GM18511 (cell line): ENCODE measurements around the gene FAM83B.
"Not testable (repeated sequence)": the region's sequence is repeated elsewhere in the genome, so short reads cannot be mapped to it uniquely, and the experiment has no call there.

Experiments
- ATAC-seq: cut with Tn5 transposase; IDR thresholded peaks from one replicate; pipeline ENCODE4 v1.9.1; 2021; ENCODE audit warnings: mild to moderate bottlenecking, moderate library complexity; ENCODE audit not compliant: unreplicated experiment

The FAM83B gene

GRCh38 chr6:54959820-54960219 is 113.2 kb downstream of the FAM83B start:
- ATAC-seq, result no peak

GRCh38 chr6:54961372-54961771 is 114.8 kb downstream of the FAM83B start:
- not testable (repeated sequence) for ATAC-seq

GRCh38 chr6:54970337-54970736 is 123.8 kb downstream of the FAM83B start:
- ATAC-seq, result no peak

GRCh38 chr6:54971825-54972224 is 125.3 kb downstream of the FAM83B start:
- ATAC-seq, result no peak

- not testable (repeated sequence) for ATAC-seq
Measured at GRCh38 chr6:54979161-54979560, 132.6 kb downstream of the FAM83B start.

GRCh38 chr6:54980511-54981275 is 134.1 kb downstream of the FAM83B start:
- no peak for ATAC-seq

GRCh38 chr6:54981276-54981609 is 134.7 kb downstream of the FAM83B start:
- ATAC-seq, result no peak

- ATAC-seq, result no peak
Measured at GRCh38 chr6:54981647-54982046, 135.1 kb downstream of the FAM83B start.

- ATAC-seq, result no peak
Measured at GRCh38 chr6:54987633-54988290, 141.2 kb downstream of the FAM83B start.

- no peak for ATAC-seq
Measured at GRCh38 chr6:54988576-54988975, 142.0 kb downstream of the FAM83B start.

- ATAC-seq, result no peak
Measured at GRCh38 chr6:54990001-54990400, 143.4 kb downstream of the FAM83B start.
